Stimulated activated naive CD8-positive, alpha-beta T cell treated with anti-CD3 and anti-CD28 coated beads, Interleukin-15, Interleukin-2, amounts not matched to agents 100 U/mL and 50 U/mL, for 24 hours (primary cell): Measurements from ENCODE around the gene KRT83.
"Not testable (repeated sequence)": the region's sequence is repeated elsewhere in the genome, so short reads cannot be mapped to it uniquely, and the experiment has no call there.

Source experiments
- ATAC-seq: fragments of 150-1000 bp; cut with Tn5 transposase; one replicate; pipeline ENCODE4 v1.10.0; 2021
- DNase-seq: peaks from one replicate; pipeline ENCODE4 v3.0.0; 2021

Gene KRT83

DNA sequence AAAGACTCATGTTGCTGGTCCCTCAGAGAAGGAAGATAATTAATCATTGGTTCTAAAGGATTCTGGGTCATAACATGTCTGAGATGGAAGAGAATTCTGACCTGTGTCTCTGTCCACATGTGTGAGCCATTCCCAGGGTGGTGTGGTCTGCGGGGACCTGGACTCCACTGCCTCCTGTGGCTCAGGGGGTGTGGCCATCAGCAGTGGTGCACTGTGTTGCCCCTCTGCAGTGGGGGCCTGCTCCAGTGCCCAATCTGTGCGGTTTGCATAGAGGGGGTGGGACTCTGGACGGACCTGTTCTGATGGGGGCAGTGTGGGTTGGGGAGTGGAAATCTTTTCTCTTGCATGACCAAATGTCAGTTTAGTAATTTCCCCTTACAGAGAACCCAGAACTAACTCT, 32.6 kb upstream of the KRT83 start:
- DNase-seq: no peak
- no peak for ATAC-seq

DNA sequence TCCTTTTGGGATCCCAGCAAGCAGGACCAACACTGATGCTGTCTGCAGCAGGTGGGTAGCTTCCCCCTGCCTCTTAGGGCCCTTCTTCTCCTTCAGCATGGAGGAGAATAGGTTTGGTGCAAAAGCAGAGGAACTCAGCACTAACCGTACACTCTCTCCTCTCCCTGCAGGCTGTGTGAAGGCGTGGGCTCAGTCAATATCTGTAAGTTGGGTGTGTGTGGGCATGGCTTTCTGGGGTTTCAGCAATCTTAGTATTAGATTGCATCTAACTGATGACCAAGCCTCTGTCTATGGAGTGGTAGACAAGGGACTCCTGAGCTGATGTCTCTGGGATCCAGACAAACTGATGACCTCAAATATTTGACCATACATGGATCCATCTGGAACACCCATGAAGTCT, 31.8 kb upstream of the KRT83 start:
- ATAC-seq (no peak), DNase-seq (no peak)

DNA sequence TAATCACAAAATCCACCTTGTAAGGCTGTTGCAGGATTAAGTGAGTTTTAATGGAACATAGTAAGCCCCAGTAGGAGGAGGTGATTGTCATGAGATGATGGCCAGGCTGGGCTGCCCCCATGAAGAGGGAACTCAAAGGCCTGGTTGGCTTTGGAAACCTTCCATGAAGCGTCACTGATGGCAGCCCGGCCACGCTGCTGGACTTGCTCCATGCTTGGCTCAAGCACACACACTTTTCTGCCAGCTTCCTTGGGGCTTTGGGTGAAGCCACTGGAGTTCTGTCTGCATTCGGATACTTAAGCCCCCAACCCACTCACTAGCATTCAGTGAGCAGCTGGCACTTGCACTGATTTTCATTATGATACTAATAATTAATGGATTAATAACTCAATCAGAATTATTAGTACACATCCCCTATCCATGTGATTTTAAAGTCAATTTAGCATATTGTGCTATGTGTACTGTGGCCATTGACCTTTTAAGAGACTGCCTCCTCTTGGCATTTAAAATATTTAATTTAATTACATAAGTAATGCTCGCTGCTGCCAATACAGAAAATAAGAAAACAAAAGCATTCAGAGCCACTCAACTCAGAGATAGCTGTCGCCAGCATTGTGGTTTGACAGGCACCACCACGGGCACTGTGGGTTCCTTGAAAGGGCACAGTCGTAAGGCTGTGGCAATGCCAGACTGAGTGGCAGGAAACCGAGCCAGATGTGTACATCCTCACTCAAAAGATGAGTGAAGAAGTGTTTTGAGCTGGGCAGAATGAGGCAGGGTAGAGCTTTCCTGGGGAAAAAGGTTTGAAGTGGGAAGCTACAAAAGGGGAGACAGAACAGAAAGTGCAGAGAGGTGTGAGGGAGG, 30.2 kb upstream of the KRT83 start:
- DNase-seq: peak; percentile 47
- peak; percentile 75 for ATAC-seq

DNA sequence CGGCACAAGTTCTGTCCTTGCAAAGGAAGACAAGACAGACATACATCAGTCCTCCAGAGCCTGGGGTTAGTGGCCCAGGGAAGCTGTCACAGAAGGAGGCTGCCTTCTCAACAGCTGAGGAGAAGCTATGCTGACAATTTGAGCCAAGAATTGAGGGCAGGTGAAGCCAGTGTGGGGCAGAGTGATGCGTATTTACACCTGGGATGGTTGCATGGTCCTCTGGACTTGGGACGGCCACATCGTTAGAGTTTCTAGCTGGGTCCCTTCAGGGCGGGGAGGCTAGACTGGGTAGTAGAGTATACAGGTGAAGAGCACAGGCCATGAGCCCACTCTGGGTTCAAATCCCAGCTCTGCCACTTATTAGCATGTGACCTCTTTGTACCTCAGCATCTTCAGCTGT, 29.6 kb upstream of the KRT83 start:
- ATAC-seq: no peak
- no peak for DNase-seq

DNA sequence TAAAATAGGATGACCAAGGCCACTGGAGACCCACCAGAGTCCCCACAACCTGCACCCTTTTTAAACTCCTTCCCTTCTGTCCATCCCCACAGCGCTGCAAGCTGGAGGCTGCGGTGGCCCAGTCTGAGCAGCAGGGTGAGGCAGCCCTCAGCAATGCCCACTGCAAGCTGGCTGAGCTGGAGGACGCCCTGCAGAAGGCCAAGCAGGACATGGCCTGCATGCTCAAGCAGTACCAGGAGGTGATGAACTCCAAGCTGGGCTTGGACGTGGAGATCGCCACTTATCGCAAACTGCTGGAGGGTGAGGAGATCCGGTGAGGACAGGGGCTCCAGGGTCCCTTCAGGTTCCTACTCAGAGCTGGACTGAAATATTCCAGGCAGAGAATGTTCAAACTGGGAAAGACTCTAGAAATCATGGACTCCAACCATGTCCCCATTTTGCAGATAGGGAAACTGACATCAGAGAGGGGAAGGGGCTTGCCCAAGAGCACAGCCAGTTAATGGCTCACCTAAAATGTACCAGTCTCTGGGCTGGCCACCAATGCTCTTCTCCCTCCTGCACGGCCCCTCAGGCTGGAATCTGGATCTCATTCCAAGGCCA, 28.9 kb upstream of the KRT83 start:
- DNase-seq (no peak), ATAC-seq (no peak)

DNA sequence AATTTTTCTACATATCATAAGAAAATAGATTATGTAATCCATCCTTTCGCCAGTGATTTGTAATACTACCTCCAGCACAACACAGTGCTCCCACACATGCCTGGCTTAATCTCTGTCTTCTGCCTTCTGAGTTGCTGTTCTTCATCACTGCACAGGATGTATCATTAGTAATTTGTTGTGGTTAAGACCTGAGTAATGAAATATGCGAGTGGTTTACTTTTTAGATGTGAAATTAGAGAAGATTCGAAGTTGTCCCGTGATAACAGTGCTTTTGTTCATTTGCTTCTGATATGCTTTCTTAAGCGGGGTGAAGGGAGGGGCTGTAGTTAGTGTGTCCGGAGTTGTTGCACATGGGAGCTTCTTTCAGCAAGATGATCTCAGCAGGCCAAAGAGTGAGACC, 28.0 kb upstream of the KRT83 start:
- ATAC-seq: no peak
- no peak for DNase-seq

DNA sequence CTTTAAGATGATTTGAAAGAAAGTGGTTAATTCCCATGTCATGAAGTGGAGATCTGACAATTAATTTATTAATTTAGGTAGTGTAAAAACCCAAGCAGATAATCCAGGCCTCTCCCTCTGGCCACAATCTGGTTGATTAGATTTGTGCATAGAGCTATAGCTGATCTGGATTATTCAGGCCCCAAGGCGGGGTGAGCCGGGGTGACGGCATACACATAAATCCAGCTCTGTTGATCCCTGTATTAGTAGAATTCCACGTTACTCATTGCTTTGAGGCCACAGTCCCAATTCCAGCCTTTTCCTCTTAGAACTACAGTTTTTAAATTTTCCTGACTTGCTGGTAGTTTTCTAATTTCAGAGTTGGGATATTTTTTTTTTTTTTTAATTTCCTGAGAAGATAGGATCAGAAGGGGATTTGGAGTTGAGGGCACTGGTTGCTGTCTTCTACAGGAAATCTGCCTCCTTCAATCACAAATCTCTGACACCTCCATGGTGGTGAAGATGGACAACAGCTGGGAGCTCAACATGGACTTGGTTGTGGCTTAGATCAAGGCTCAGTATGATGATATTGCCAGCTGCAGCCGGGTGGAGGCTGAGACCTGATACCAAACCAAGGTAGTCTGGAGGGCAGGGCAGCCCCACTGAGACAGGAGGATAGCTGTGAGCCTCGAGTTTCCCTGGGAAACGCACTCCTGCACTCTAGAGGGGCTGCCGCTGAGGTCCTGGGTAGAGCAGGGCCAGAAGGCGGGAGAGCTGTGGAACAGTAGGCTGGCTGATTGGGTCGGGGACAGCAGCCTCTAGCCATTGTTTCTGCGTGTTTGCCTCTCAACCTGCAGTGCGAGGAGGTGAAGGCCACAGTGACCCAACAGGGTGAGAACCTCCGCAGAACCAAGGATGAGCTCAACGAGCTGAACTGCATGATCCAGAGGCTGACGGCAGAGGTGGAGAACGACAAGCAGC, 26.6 kb upstream of the KRT83 start:
- DNase-seq (no peak), ATAC-seq (no peak)

DNA sequence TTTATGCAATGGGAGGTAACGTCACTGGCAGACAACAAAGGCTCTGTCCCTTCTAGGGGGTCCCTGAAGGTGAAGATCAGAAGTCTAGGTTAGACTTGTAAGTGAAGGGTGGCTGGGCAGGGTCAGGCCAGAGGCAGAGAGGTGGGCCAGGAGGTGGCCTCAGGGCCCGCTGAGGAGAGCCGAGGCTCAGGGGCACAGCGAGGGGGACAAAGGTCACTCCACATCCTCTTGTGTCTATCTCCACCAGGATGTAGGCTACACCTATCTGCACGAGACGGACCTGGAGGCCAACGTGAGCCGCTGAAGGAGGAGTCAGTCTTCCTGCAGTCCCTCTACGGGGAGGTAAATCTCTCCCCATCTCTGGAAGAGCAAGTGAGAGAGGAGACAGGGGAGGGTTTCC, 25.8 kb upstream of the KRT83 start:
- DNase-seq: no peak
- no peak for ATAC-seq

DNA sequence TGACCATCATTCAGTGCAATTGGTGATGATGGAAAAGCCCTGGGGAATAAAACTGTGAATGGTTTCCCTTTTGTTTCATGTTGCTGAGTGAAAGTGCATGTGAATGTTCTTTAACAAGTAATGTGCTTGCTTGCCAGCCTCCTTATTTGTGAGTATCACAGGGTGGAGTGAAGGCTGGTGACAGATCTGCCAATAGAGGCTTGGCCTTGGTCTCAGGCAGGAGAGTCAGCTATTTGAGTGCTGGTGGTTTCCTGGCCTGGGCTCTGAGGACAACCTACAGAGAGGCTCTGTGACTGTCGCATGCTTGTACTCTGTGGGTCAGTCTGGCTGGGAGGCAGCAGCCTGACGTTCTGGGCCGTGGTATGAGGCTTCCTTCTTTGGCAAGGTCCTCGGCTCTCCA, 25.4 kb upstream of the KRT83 start:
- no peak for DNase-seq

DNA sequence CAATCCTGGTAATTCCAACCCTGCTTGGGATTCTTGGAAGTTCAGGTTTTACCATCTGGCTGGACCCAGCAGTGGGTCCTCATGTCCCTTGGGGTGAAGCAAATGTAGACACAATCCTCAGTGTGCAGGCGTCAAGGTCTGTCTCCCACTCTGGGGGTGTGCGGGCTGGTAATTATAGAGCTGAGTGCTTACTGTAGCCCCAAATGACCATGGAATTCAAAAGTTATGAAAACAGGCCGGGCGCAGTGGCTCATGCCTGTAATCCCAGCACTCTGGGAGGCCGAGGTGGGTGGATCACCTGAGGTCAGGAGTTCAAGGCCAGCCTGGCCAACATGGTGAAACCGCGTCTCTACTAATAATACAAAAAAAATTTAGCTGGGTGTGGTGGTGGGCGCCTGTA, 23.8 kb upstream of the KRT83 start:
- not testable (repeated sequence) for ATAC-seq, DNase-seq

More for the DNA sequence above, 25.4 kb upstream of the KRT83 start:
- ATAC-seq: no peak

DNA sequence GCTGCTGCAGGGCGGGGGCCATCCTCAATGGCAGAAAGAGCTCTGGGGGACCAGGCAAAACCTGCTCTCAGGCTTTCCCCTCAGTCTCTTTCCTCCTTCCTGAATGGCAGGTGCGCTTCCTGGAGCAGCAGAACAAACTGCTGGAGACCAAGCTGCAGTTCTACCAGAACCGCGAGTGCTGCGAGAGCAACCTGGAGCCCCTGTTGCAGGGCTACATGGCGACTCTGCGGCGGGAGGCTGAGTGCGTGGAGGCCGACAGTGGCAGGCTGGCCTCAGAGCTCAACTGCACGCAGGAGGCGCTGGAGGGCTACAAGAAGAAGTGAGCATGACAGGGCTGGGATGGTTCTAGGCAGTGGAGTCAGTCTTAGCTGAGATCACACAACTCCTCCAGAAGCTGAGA, 22.9 kb upstream of the KRT83 start:
- no peak for DNase-seq
- ATAC-seq: no peak

DNA sequence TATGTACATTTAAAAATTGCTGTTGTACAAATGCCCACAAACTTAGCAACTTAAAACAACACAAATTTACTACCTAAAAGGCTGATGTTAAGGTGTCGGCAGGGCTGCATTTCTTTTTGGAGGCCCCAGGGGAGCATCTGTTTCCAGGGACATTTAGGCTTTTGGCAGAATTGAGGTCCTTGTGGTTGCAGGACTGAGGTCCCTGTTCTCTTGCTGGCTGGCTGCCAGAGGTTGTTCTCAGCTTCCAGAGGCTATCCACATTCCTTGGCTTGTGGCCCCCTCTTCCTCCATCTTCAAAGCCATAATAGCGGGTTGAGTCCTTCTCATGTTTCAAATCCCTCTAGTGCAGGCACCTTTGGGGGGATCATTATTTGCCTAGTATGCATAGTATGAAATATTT, 22.4 kb upstream of the KRT83 start:
- DNase-seq (no peak), ATAC-seq (no peak)

DNA sequence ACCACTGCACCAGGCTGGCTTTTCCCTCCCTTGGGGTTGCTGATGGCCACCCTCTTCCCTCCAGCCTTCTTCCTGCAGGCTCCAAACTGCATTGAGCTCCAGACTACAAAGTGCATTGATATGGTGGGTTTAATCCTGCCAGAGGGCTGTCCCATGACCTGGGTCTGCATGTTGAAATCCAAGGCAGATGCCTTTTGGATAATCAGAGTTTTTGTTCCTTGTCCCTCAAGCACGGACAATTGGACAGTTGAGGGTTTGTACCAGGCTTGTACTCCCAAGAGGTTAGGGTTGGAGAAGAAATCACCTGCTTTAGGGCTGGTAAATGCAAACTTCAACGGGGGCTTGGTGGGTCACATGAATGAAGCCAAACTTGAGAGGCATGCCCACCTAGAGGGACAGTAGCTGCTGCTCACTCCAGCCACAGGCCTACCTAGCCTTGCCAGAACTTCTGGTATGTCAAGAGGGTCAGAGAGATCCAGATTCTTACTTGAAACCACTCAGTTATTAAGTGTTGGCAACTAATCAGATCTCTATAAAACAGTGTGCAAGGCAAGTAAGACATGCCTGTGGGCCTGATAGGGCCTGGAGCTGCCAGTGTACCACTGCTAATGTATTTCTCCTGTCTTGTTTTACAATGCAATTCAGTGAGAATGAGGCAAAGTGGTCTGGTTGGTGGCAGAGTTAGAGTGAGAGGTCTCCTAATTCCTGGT, 21.7 kb upstream of the KRT83 start:
- DNase-seq (no peak), ATAC-seq (no peak)

DNA sequence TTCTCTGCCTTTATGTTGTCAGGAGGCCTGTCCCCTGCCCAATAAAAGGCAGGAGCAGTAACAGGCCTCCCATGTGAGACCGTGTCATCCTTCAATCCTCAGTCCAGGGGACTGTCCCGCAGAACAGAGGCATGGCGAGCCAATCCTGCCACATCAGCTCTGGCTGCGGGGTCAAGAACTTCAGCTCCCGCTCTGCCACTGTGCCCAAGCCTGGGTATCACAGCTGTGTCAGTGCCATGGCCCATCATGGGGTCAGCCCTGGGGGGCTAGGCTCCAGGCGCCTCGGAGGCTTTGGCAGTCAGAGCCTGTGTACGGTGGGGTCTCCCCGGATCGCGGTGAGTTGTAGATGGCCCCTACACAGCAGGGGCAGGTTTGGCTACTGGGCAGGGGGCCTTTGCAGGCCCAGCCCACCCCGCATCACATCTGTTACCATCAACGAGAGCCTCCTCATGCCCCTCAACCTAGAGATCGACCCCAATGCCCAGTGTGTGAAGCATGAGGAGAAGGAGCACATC, 19.9 kb upstream of the KRT83 start:
- no peak for DNase-seq
- ATAC-seq: no peak

DNA sequence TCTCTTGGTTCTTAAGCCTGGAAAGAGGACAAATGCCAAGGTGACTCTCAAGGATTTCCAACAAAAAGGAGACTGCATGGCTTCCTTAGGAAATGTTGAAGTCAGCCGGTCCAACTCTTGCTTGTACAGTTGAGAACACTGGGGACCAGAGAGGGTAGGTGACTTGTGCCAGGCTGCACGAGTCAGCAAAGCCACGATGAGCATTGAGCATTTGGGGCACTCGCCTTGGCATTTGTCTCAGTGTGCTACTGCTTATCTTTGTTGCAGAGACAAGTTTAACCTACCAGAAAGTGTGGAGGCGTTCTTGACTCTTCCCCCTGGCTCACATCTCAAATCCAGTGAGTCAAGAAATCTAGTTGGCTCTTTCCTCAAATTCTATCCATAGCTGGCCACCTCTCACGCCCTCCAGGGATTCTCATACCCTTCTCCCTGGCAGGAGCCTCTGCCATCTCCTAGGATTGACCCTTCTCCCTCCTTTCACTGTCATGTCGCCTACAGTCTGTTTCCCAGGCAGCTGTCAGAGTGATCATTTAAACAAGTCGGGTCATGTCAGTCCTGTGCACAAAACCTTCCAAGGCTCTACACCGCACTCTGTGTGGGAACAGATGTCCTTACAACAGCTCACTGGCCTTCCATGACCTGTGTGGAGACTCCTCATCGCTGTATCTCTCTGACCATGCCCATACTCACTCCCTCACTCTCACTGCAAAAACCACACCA, 17.2 kb upstream of the KRT83 start:
- DNase-seq (no peak), ATAC-seq (no peak)

DNA sequence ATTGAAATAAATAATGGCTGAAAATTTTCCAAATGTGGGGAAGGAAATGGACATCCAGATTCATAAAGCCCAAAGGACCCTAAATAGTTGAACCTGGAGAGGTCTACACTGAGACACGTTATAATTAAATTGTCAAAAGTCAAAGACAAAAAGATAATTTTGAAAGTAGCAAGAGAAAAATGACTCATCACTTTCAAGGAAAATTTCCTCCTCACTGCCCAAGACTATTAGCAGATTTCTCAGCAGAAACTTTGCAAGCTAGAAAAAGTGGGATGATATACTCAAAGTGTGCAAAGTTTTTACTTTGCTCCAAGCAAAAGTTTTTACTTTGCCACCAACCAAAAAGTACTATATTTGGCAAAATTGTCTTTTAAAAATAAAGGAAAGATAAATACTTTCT, 15.9 kb upstream of the KRT83 start:
- ATAC-seq (no peak), DNase-seq (no peak)

DNA sequence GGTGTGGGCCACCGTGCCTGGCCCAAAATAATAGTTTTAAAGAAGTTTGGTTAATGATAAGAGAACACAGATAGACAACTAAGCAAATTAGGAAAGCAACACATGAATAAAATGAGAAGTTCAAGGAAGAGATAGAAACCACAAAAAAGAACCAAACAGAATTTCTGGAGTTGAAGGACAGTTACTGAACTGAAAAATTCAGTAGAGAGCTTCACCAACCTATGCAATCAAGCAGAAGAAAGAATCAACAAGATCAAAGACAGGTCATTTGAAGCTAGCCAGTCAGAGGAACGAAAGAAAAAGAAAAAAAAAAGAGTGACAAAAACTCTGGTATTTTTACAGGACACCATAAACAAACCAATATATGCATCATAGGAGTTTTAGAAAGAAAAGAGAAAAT, 15.4 kb upstream of the KRT83 start:
- ATAC-seq (no peak), DNase-seq (no peak)

DNA sequence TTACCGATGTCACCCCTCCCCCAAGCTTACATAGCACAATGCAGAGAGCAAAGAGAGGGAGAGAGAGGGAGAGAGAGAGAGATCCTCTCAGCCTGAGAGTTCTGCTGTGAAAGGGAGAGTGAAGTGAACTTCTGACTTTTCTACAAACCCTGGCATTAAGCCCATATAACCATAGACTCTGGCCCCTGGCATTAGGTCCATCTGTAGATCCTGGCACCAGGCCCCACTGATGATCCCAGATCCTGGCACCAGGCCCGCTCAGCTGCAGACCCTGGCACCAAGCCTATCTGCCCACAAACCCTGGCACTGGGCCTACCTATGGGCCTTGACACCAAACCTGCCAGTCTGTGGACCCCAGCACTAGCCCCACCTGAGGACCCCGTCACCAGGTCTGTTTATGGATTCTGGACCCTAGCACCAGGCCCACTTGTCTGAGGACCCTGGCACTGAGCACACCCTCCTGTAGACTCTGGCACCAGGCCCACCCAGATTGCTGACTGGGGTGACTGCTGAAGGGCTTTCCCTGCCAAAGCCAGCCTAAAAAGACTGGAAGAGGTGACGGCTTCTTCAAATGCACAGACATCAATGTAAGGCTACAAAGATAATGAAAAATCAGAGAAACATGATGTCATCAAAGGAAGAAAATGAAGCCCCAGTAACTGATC, 14.5 kb upstream of the KRT83 start:
- no peak for DNase-seq
- no peak for ATAC-seq

DNA sequence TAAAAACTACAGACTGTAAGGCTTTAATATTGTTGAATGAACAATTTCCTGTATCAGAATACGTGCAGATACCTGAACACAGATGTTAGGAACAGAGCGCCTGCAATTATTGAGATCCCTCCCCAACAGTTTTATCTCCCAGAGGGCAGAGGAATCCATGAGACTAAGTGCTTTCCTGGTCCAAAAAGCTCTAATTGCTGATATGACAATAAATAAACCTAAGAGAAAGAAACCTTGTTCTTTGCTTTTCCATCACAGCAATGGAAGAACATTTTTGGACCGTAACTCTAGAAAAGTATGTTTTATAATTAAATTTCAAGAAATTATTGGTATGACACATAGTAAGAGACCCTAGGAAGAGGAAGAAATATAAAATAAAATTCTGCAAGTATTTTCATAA, 13.0 kb upstream of the KRT83 start:
- ATAC-seq (no peak), DNase-seq (no peak)

DNA sequence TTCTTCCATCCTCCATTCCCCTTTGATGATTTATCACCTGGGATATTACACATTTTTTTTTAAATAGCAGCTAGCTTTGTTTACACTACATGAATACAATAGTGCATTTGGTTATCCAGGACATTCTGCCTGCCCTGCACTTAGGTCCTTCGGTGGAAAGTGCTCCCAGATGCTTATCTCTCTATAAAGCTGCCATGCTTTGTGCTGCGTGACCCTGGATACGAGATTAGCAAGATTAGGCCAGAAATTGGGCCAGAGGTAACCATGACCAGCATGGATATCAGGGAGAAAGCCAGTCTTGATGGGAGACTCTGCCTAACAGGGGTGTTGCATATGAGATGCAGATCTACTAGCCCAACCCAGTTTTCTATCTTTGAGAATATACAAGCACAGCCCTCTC, 12.1 kb upstream of the KRT83 start:
- DNase-seq: no peak
- no peak for ATAC-seq

DNA sequence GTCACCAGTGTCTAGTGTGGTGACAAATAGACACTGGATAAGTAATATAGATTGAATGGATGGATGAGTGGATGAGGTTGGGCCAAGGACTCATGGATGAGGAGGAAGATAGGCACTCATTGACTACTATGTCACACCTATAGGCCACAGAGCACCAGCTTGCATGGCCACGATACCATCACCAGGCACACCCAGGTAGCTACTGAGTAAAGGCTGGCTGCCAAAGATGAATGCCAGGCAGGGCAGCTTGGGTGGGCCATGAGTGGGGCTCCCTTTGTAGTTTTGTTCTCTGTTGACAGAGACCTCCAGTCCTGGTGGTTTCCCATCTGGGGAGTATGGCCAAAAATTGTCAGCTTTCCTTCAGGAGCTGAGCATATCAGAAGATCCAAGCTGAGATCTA, 11.2 kb upstream of the KRT83 start:
- no peak for DNase-seq

More for the DNA sequence above, 11.2 kb upstream of the KRT83 start:
- ATAC-seq: no peak
